SH-SY5Y (cell line): Measurements from ENCODE around the gene HVCN1.

Experiments
- GATA2 ChIP-seq: IDR thresholded peaks from 2 replicates; pipeline ENCODE4 v1.6.1; 2011; ENCODE audit warnings: mild to moderate bottlenecking, low read depth, low read length
- GATA3 ChIP-seq: IDR thresholded peaks from 2 replicates; pipeline ENCODE4 v1.6.1; 2011; ENCODE audit warnings: low read depth, mild to moderate bottlenecking, low read length, moderate library complexity

GRCh38 chr12:110686294-110686903 lies 2.5 kb downstream of the HVCN1 start:
- TF ChIP-seq GATA3 (no peak), GATA2 (no peak)
